ENCODE results near the gene IRX3. TPM values are rescaled to one million over a fixed set of nuclear protein-coding genes. Genes with fewer than 3 reads are reported as not detected.

IRX3 gene
- total RNA-seq, 2 donors from 2014 or later = 15.6 to 16.4 TPM

- H3K27me3 ChIP-seq (ENCODE audit: control insufficient read depth, insufficient read depth, low read length, poor library complexity, severe bottlenecking) = no peaks in the 10 kb centered on the region
- H3K36me3 Mint-ChIP-seq (ENCODE audit: low read depth) = no peaks in the 10 kb centered on the region
- 87 to 91% methylated on average over 3 to 4 of the region's 4 CpGs for WGBS, 2 experiments (ENCODE audit: insufficient coverage in 1 of 2, insufficient read length in 1 of 2)
- peaks cover 33% of the 10 kb centered on the region for H3K27me3 Mint-ChIP-seq (ENCODE audit: insufficient read depth)
- TF ChIP-seq CTCF (conservative IDR thresholded peaks at IDR 0.05) = no peak
- no peaks in the 10 kb centered on the region for H3K4me1 ChIP-seq (ENCODE audit: control insufficient read depth, insufficient read depth, low read length)
- no peak overlapping the region for H3K4me3 ChIP-seq (ENCODE audit: low read length)
- no peak for DNase-seq
- no peaks in the 10 kb centered on the region for H3K4me1 Mint-ChIP-seq
- no peak overlapping the region for H3K27ac ChIP-seq (ENCODE audit: low read depth, low read length)
- H3K4me3 Mint-ChIP-seq = no peak overlapping the region
- H3K9me3 ChIP-seq (ENCODE audit: control insufficient read depth, low read length) = no peaks in the 10 kb centered on the region
- H3K36me3 ChIP-seq (ENCODE audit: control insufficient read depth, insufficient read depth, low read length) = no peaks in the 10 kb centered on the region
- H3K27ac Mint-ChIP-seq = no peak overlapping the region
- no peak overlapping the region for H3K9ac ChIP-seq (ENCODE audit: extremely low read depth, low read length, poor library complexity, severe bottlenecking)
- H3K9me3 Mint-ChIP-seq = peaks cover 11% of the 10 kb centered on the region
Observed at GRCh38 chr16:54313789-54314188, 27.2 kb upstream of the IRX3 start.

GRCh38 chr16:54312502-54312991 is 26.0 kb upstream of the IRX3 start:
- H3K4me1 Mint-ChIP-seq = no peaks in the 10 kb centered on the region
- peaks cover 34% of the 10 kb centered on the region for H3K27me3 Mint-ChIP-seq (ENCODE audit: insufficient read depth)
- H3K4me3 ChIP-seq (ENCODE audit: low read length) = no peak overlapping the region
- no peaks in the 10 kb centered on the region for H3K4me1 ChIP-seq (ENCODE audit: control insufficient read depth, insufficient read depth, low read length)
- H3K4me3 Mint-ChIP-seq = no peak overlapping the region
- H3K27me3 ChIP-seq (ENCODE audit: control insufficient read depth, insufficient read depth, low read length, poor library complexity, severe bottlenecking) = no peaks in the 10 kb centered on the region
- no peak for TF ChIP-seq CTCF (conservative IDR thresholded peaks at IDR 0.05)
- no peak overlapping the region for H3K27ac ChIP-seq (ENCODE audit: low read depth, low read length)
- H3K36me3 ChIP-seq (ENCODE audit: control insufficient read depth, insufficient read depth, low read length) = no peaks in the 10 kb centered on the region
- no peaks in the 10 kb centered on the region for H3K9me3 ChIP-seq (ENCODE audit: control insufficient read depth, low read length)
- DNase-seq = no peak
- peaks cover 11% of the 10 kb centered on the region for H3K9me3 Mint-ChIP-seq
- no peak overlapping the region for H3K9ac ChIP-seq (ENCODE audit: extremely low read depth, low read length, poor library complexity, severe bottlenecking)
- no peaks in the 10 kb centered on the region for H3K36me3 Mint-ChIP-seq (ENCODE audit: low read depth)
- H3K27ac Mint-ChIP-seq = no peak overlapping the region
- 86 to 96% methylated on average over 3 of the region's 3 CpGs for WGBS, 2 experiments (ENCODE audit: insufficient coverage in 1 of 2, insufficient read length in 1 of 2)

GRCh38 chr16:54309341-54309740 is 22.8 kb upstream of the IRX3 start:
- Histone ChIP-seq H3K27me3 (ENCODE audit: control insufficient read depth, insufficient read depth, low read length, poor library complexity, severe bottlenecking) (no peaks in the 10 kb centered on the region), H3K9me3 (ENCODE audit: control insufficient read depth, low read length) (no peaks in the 10 kb centered on the region), H3K36me3 (ENCODE audit: control insufficient read depth, insufficient read depth, low read length) (no peaks in the 10 kb centered on the region), H3K4me1 (ENCODE audit: control insufficient read depth, insufficient read depth, low read length) (no peaks in the 10 kb centered on the region), H3K4me3 (ENCODE audit: low read length) (no peak overlapping the region), H3K9ac (ENCODE audit: extremely low read depth, low read length, poor library complexity, severe bottlenecking) (no peak overlapping the region), H3K27ac (ENCODE audit: low read depth, low read length) (no peak overlapping the region)
- H3K36me3 Mint-ChIP-seq (ENCODE audit: low read depth) = no peaks in the 10 kb centered on the region
- H3K9me3 Mint-ChIP-seq = peaks cover 11% of the 10 kb centered on the region
- DNase-seq = no peak
- H3K4me1 Mint-ChIP-seq = no peaks in the 10 kb centered on the region
- no peak overlapping the region for H3K27ac Mint-ChIP-seq
- H3K4me3 Mint-ChIP-seq = no peak overlapping the region
- 90 to 93% methylated on average over 2 to 5 of the region's 5 CpGs for WGBS, 2 experiments (ENCODE audit: insufficient coverage in 1 of 2, insufficient read length in 1 of 2)
- peaks cover 44% of the 10 kb centered on the region for H3K27me3 Mint-ChIP-seq (ENCODE audit: insufficient read depth)
- TF ChIP-seq CTCF (conservative IDR thresholded peaks at IDR 0.05) = no peak
